GM23248 (cell line): ENCODE data around the gene SERP2.

Source experiments
- EZH2 ChIP-seq: fragments of 200-600 bp; sonication (generic); IDR thresholded peaks from 2 replicates; pipeline ENCODE4 v1.6.1; 2018; ENCODE audit warnings: antibody characterized with exemption, mild to moderate bottlenecking; ENCODE audit not compliant: insufficient read depth, poor library complexity, severe bottlenecking
- EZH2phosphoT487 ChIP-seq: fragments of 200-600 bp; sonication (generic); IDR thresholded peaks from 2 replicates; pipeline ENCODE4 v1.6.1; 2018; ENCODE audit warnings: antibody characterized with exemption, moderate library complexity, mild to moderate bottlenecking, low read depth; ENCODE audit not compliant: insufficient read depth

GRCh38 chr13:44326961-44327360, 46.7 kb upstream of the SERP2 start:
- no peak for TF ChIP-seq EZH2phosphoT487
- TF ChIP-seq EZH2, result no peak
